ENCODE data around the gene CCR9.

- TF ChIP-seq CTCF (conservative IDR thresholded peaks at IDR 0.05; ENCODE audit: low read length), result no peak
- no peak for TF ChIP-seq EZH2phosphoT487 (IDR thresholded peaks at IDR 0.05; ENCODE audit: borderline replicate concordance)
Observed at GRCh38 chr3:45915059-45915439, 28.7 kb downstream of the CCR9 start.

Data from Loucy (cell line).